CD4-positive, alpha-beta T cell treated with Interleukin-2 at 100 ng/mL for 4 hours (primary cell): ENCODE results near the gene LCORL.
"Not testable (repeated sequence)": the region's sequence is repeated elsewhere in the genome, so short reads cannot be mapped to it uniquely, and the experiment has no call there.

Experiments used
- DNase-seq: peaks from one replicate; pipeline ENCODE4 v3.0.0-alpha.2; 2020; ENCODE audit warnings: low spot score

Gene LCORL

DNA sequence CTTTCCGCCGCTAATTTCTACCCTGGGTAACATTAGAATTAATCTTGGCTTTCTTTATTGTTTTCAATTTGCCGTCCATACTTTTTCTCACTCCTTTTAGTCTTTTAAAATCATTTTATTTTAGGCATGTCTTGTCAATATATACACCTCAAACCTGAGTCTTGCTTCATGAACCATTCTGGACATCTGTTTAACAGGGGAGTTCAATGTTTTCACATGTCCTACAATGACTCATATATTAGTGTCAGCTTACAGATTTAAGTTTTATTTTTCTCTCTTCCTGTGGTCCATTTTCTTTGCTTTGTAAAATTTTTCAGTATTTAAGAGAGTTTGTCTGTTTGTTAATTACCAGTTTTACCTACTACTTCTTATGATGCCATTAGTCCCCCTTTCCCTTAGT lies 89.5 kb downstream of the LCORL start:
- DNase-seq = no peak

DNA sequence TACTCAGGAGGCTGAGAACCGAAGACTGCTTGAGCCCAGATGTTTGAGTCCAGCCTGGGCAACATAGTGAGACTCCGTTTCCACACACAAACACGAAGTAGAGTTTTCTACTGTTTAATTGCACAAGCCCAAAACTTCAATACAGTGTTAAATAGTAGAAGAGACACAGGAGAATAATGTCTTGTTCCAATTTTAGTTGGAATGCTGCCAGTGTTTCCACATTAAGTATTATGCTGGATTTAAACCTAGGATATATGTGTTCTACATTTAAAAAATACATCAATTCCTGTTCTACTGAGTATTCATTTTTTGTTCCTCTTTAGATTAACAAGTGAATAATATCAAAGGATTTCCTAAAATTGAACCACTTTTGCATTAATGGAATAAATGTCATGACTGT lies 91.3 kb downstream of the LCORL start:
- no peak for DNase-seq

DNA sequence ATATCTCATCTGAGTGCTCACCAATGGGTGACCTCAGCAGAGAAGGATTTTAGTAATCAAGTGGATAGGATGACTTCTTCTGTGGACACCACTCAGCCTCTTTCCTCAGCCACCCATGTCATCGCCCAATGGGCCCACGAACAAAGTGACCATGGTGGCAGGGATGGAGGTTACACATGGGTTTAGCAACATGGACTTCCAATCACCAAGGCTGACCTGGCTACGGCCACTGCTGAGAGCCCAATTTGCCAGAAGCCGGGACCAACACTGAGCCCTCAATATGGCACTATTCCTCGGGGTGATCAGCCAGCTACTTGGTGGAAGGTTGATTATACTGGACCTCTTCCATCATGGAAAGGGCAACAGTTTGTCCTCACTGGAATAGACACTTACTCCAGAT lies 97.4 kb downstream of the LCORL start:
- no peak for DNase-seq

DNA sequence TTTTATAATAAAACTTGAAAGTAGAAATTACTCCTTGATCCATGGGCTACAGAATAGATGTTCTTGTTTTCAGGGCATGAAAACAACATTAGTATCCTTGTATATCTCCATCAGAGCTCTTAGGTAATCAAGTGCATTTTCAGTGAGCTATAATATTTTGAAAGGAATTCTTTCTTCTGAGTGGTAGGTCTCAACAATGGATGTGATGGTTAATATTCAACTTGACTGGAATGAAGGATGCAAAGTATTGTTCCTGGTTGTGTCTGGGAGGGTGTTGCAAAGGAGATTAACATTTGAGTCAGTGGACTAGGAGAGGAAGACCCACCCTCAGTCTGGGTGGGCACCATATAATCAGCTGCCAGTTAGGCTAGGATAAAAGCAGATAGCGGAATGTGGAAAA lies 100.1 kb downstream of the LCORL start:
- DNase-seq = no peak

DNA sequence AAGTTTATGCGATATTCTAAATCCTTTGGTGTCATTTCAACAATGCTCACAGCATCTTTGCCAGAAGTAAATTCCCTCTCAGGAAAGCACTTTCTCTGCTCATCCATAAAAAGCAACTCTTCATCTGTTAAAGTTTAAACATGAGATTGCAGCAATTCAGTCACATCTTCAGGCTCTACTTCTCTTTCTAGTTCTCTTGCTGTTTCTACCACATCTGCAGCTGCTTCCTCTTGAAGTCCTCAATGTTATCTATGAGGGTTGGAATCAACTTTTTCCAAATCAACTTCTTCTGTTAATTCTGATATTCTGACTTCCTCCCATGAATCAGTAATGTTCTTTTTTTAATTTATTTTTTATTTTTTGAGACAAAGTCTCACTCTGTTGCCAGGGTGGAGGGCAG lies 100.9 kb downstream of the LCORL start:
- no peak for DNase-seq

DNA sequence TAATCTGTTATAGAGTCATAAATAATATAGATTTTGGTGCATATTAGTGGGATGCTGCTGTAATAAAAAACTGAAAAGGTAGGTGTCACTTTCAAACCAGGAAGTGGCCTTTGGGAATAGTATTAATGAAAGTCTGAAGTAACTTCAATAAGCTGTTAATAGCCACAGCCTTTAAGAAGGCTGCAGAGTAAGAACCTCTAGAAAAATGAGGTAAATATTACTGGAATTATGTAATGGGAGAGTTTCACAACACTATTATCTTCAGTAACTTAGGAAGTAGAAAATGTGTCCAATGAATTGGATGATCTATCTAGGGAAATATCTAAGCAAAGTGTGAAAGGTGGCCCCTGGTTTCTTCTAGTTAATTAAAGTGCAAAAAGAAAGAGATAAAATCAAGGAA lies 106.1 kb downstream of the LCORL start:
- DNase-seq = no peak

DNA sequence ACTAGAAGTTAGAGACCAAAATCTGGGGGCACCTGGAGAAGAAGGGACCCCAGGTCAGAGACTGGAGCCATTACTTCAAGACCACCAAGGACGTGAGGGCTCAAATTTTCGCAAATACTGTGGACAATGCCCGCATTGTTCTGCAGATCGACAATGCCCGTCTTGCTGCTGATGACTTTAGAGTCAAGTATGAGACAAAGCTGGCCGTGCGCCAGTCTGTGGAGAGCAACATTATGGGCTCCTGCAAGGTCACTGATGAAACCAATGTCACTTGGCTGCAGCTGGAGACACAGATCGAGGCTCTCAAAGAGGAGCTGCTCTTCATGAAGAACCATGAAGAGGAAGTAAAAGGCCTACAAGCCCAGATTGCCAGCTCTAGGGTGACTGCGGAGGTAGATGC lies 109.5 kb downstream of the LCORL start:
- DNase-seq = no peak

DNA sequence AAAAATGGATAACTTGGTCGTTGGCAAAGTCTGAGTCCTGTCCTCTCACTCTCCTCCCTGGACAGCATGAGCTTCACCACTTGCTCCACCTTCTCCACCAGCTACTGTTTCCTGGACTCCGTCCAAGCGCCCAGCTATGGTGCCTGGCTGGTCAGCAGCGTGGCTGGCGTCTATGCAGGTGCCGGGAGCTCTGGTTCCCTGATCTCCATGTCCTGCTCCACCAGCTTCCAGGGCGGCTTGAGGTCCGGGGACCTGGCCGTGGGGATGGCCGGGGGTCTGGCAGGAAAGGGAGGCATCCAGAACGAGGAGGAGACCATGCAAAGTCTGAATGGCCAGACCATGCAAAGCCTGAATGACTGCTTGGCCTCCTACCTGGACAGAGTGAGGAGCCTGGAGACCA lies 109.9 kb downstream of the LCORL start:
- DNase-seq = no peak

DNA sequence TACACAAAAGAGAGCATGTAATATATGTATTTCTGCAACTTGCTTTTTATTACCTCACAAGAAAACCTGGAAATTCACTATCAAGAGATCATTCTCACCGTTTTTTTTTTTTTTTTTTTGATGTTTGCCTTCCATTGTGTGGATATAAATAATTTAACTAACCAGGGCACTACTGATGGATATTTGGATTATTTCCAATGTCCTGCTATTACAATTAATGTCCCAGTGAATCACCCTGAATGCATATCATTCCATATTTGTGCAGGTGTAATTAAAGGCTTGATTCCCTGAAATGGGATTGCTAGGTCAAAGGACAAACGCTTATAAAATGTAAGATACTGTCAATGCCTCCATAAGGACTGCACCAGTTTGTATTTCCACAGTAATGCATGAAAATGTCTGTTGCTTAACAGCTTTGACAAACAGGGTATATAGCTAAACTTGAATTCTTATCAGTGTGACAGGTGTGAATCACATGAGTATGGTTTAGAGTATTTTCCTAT lies 123.0 kb downstream of the LCORL start:
- no peak for DNase-seq

DNA sequence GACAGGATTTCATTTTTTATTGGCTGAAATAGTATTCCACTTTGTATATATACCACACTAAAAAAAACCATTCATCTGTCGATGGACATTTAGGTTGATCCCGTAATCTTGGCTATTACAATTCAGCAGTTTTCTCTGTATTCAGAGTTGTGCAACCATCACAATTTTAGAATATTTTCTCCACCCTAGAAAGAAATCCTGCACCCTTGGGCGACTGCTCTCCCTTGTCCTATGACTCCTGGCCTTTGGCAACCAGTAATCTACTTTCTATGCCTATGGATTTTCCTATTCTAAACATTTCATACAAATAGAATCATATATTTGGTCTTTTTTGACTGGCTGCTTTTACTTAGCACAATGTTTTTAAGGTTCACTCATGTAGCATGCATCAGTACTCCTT lies 126.1 kb downstream of the LCORL start:
- DNase-seq = no peak

DNA sequence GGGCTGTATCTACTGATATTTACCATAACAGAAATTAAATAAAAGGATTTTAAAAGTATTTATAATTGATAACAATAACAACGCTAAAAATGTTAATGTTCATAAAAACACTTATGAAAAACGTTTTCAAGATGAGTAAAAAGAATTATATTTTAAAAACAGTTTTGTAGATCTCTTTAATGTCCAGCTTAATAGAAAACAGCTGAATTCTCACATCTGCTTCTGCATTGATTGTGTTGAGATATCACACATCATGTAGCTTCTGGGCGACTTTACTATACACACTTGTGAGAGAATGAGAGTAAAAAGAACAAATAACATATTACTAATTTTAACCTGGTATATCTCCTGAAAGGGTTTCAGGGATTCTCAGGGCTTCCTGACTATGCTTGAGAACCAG lies 127.1 kb downstream of the LCORL start:
- no peak for DNase-seq

DNA sequence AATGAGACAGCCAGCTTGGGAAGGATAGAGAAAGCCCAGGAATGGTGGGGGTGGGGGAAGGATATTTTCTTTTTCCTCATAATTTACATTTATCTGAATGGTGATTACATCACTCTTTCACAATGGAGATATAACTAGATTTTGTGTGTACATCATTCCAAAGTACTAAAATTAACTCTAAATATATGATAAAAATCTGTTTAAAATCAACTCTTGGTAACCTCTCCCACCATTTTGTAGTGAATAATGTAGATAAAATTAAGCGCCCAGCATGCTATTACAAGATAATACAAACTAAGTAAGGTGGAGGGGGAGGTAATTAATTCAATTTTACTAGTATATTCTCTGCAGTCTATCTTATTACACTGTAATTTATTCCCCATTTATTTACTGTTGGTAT lies 131.9 kb downstream of the LCORL start:
- DNase-seq = no peak

DNA sequence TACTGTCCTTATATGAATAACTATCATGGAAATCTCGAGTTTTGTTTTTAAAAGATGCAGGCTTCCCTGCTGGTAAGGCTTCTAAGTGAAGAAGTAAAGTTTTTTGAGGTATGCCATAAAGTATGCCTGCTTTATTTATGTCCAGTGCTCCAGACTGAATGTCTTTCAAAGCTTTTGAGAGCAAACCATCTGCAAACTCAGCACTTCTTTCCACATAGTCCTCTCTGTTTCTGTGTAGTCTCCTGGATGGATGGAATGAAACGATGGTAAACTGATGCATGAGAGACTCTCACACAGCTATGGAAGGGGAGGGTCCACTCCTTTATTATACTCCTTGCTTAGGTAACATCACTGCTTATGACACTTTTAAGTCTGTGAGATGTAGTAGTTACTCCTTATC lies 137.0 kb downstream of the LCORL start:
- no peak for DNase-seq

DNA sequence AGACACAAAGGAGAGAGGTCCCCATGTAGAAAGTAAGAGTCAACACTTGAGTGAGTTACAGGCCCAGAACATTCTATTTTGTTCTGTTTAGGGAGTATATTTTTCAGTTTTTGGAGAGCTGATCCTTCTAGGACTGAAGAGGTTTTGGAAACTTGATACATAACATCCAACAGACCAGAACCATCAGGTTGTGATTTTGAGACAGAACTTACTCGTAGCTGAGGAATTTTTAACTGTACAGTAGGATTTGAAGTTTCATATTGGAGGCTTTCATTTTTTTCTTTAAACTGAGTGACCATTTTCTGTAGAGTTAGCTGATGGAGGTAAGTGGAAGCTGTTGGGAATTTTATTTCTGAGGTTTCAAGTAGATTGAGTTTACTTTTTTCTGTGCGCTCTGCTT lies 137.5 kb downstream of the LCORL start:
- DNase-seq = no peak

DNA sequence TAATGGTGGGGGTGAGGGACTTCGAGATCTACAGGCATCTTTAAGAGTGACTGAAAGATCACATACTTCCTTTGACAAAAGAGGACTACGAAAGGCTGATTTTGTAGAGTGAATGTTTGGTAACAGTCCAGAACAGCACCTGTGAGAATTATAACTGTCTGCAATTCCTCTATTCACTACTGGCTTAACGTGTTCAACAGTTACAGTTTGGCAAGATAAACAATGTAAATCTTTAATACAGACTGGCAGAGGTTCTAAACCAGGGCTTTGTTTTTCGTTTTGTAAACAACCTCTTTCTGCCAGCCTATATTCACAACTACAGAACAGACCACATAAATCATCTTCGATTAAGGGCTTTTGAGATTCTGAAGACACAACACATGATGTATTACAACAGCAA lies 143.9 kb downstream of the LCORL start:
- no peak for DNase-seq

DNA sequence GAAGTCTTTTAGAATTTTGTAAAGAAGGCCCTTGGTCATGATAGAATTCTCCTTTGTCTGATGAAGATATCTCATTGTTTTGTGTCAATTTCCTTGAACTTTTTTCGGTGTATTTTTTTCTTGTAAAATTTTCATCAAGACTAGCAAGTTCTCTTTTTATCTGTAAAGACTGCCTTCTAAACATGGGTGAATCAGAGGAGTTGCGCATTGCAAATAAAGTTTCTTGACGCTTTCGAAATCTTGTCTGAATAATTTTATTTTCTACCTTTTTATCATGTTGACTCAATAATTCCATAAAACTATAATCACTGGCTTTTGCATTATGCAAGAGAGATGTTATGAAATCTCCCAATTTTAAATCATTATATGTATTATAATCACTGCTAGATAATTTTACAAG lies 144.6 kb downstream of the LCORL start:
- DNase-seq = no peak

DNA sequence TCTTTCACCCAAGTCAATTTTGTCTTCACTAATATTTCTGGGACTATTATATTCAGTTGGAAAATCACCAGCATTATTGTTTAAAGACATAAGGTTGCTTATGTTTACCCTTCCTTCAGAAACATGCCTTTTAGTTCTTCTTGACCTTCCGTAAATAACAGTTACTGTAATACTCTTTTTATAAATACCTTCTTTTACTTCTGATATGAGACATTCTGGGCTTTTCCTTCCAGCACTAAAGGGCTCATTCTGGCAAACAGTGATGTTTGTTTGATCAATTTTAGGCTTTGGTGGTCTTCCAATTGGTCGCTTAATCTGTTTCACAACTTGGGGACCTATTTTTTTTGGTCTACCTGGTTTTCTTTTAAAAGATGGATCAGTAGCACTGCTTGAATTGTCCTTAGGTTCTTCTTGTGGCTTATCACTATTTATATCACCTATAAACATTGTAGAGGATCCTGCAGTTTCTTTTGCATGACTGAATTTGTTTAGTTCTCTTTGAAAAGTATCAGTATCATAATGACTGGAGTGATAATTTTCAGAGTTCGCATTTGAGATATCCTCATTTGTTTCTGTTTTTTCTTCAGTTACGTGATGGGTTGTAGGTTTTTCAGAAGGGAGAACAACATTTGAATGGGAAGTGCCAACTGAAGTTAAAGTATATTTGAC lies 146.0 kb downstream of the LCORL start:
- no peak for DNase-seq

DNA sequence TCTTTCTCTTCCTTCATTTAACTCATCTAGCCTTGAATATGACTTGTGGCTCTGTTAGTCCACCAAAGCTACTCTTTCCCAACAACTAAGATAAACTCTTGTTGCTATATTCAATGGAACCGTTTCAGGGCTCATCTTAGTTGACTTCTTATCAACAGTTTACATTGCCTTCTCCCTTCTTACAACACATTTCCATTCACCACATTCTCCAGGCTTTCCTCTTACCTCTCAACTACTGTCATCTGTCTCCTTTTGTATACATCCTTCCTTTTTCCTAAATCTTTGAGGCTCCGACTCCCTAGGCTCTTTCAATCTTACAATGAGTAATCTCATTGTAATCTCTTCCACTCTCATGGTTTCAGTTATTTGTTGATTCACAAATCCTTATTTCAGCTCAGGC lies 152.2 kb downstream of the LCORL start:
- DNase-seq = no peak

DNA sequence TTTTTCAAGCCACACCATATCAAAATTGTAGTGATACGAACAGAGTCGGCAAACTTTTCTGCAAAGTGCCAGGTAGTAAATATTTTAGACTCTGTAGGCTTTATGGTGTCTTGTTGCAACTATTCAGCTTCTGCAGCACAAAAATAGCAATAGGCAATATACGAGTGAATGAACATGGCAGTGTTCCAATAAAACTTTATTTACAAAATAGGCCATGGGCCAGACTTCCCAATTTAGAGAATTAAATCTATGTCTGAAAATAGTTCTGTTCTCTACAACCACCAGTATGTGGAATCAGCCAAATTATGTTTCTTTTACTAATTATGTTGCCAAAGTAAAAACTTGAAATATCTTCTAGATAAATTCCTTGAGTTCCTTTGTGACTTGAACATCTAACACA lies 154.3 kb downstream of the LCORL start:
- no peak for DNase-seq

DNA sequence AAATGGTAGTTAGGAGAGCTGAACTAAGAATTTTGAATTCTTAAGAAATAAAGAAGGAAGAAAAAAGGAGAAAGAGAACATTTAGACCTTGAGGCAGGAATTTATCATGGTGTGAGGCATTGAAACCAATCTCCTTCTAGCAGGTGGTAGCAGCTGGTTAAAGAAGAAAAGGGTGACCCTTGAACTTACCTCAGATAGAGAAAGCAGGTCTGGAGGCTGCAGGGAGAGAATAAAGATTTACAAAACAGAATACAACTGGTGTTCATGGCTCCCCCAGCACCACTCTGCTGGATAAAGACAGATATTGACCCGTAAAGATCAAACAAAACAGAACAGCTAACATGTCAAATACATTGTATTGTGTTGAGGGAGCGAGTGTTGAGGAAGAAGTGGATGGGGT lies 154.7 kb downstream of the LCORL start:
- no peak for DNase-seq

DNA sequence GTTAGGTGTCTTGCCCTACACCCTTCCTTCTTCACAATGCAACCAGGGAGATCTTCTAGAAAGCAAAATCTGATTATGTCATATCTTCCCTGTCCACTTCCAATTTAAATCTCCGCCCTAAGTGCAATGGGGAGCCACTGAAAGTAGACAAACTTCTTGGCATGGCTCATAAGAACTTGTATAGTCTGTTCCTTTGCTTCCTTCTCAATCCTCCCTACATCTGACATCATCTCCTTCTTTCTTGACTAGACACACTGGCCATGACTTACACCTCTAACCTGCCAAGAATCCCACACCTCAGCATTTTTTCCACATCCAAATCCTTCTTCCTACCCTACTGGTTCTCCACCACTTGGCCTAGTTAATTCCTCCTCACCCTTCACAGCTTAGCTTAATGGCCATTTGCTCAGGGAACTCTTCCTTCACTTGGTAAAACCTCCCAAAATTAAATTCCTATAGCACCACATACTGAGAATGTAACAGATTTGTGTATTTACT lies 155.6 kb downstream of the LCORL start:
- no peak for DNase-seq

DNA sequence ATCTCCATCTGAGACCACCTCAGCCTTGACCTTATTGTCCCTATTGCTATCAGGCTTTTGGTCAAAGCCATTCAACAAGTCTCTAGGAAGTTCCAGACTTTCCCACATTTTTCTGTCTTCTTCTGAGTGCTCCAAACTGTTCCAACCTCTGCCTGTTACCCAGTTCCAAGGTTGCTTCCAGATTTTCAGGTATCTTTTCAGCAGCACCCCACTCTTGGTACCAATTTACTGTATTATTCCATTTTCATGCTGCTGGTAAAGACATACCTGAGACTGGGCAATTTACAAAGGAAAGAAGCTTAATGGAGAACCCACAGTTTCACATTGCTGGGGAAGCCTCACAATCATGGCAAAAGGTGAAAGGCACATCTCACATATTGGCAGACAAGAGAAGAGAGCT lies 159.6 kb downstream of the LCORL start:
- not testable (repeated sequence) for DNase-seq

DNA sequence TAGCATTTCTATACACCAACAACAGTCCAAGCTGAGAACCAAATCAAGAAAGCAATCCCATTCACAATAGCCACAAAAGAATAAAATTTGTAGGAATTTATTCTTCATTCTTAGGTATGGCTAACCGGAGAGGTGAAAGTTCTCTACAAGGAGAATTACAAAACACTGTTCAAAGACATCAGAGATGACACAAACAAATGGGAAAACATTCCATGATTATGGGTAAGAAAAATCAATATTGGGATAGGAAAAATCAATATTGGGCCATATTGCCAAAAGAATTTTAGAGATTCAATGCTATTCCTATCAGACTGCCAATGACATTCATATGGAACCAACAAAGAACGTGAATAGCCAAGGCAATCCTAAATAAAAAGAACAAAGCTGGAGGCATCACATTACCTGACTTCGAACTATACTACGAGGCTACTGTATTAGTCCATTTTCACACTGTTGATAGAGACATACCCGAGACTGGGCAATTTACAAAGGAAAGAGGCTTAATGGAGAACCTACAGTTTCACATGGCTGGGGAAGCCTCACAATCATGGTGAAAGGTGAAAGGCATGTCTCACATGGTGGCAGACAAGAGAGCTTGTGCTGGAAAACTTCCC lies 161.7 kb downstream of the LCORL start:
- no peak for DNase-seq

DNA sequence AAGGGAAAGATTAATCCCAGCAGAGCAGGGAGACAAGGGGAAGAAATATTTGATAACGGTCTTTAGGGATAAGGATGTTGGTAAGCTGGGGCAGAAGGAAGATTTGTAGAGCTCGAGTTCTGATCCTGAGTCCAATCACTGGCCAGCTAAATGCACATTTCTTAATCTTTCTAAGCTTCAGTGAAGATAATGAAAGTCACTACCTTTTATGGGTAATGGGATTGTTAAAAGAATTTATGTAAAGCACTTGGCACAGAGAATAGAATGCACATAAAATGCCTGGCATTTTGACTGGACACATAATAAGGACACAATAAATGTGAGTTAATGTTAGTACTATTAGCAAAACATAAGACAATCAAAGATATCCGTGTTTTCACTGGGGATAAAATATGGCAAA lies 167.5 kb downstream of the LCORL start:
- no peak for DNase-seq
